IMR-90 (cell line): ENCODE measurements around the gene PNPLA2. TPM values are rescaled to one million over a fixed set of nuclear protein-coding genes. Genes with fewer than 3 reads are reported as not detected.
A peak's percentile ranks its signal among the peaks of the same experiment; 100 is the strongest.

Source experiments
- ATAC-seq: fragments of 200-7000 bp; cut with Tn5 transposase; 2 replicates; pipeline ENCODE4 v1.9.1; 2020; ENCODE audit warnings: low read depth, mild to moderate bottlenecking, moderate library complexity
- BruUV-seq: library from RNA; stranded (reverse); fragments of 400-500 nt; replicated peaks from 2 replicates; lab custom pipeline; 2021; lab: Mats Ljungman, UMichigan
- CTCF ChIA-PET: fragments of 300-600 bp; formaldehyde crosslinking; extraction: SDS; loops from one replicate; lab custom pipeline; 2021; ENCODE audit warnings: antibody characterized with exemption; lab: Yijun Ruan, JAX
- POLR2A ChIA-PET: fragments of 300-600 bp; sonication (Branson Sonifier 250); formaldehyde crosslinking; loops from one replicate; lab custom pipeline; 2022; ENCODE audit warnings: antibody characterized with exemption; ENCODE audit not compliant: unreplicated experiment; lab: Charles Lee
- DNase-seq: peaks from one replicate; pipeline ENCODE4 v3.0.0; 2013
- H2AFZ ChIP-seq: replicated peaks from 2 replicates; pipeline ENCODE3; 2013; ENCODE audit warnings: low read length, mild to moderate bottlenecking; ENCODE audit not compliant: poor library complexity
- H2AK5ac ChIP-seq: 2 replicates; pipeline ENCODE4 v1.6.1; 2013; ENCODE audit warnings: low read depth, low read length, inconsistent platforms
- H2AK9ac ChIP-seq: replicated peaks from 2 replicates; pipeline ENCODE3; 2013; ENCODE audit warnings: mild to moderate bottlenecking, low read depth, low read length, moderate library complexity; ENCODE audit not compliant: poor library complexity
- H2BK120ac ChIP-seq: 2 replicates; pipeline ENCODE4 v1.6.1; 2013; ENCODE audit warnings: low read depth, low read length, inconsistent platforms
- H2BK15ac ChIP-seq: 3 replicates; pipeline ENCODE4 v1.6.1; 2013; ENCODE audit warnings: low read depth, low read length, inconsistent platforms
- H2BK20ac ChIP-seq: 2 replicates; pipeline ENCODE4 v1.6.1; 2013; ENCODE audit warnings: low read depth, mild to moderate bottlenecking, inconsistent platforms, low read length, moderate library complexity
- H2BK5ac ChIP-seq: 2 replicates; pipeline ENCODE4 v1.6.1; 2013; ENCODE audit warnings: mild to moderate bottlenecking, low read depth, low read length, inconsistent platforms; ENCODE audit not compliant: poor library complexity, severe bottlenecking
- H3K14ac ChIP-seq: replicated peaks from 2 replicates; pipeline ENCODE4 v1.6.1; 2013; ENCODE audit warnings: low read depth, low read length, inconsistent platforms
- H3K18ac ChIP-seq: 2 replicates; pipeline ENCODE4 v1.6.1; 2013; ENCODE audit warnings: low read depth, low read length, control low read depth
- H3K23ac ChIP-seq: 2 replicates; pipeline ENCODE4 v1.6.1; 2013; ENCODE audit warnings: low read depth, low read length, inconsistent platforms
- H3K27ac ChIP-seq: 2 replicates; pipeline ENCODE4 v1.5.1; 2013; ENCODE audit warnings: mild to moderate bottlenecking, control low read depth, low read length; ENCODE audit not compliant: insufficient read depth
- H3K27me3 ChIP-seq: 2 replicates; pipeline ENCODE4 v1.6.1; 2013; ENCODE audit warnings: low read length; ENCODE audit not compliant: control insufficient read depth, insufficient read depth
- H3K36me3 ChIP-seq: 2 replicates; pipeline ENCODE4 v1.6.1; 2013; ENCODE audit warnings: low read length, mixed read lengths; ENCODE audit not compliant: control insufficient read depth, insufficient read depth
- H3K4ac ChIP-seq: 2 replicates; pipeline ENCODE4 v1.6.1; 2013; ENCODE audit warnings: low read depth, low read length, inconsistent platforms
- H3K4me1 ChIP-seq: 2 replicates; pipeline ENCODE4 v1.6.1; 2013; ENCODE audit warnings: low read length, mixed read lengths; ENCODE audit not compliant: control insufficient read depth, insufficient read depth
- H3K4me2 ChIP-seq: 2 replicates; pipeline ENCODE4 v1.6.1; 2013; ENCODE audit warnings: low read depth, mild to moderate bottlenecking, control low read depth, low read length, moderate library complexity
- H3K4me3 ChIP-seq: 2 replicates; pipeline ENCODE4 v1.5.1; 2013; ENCODE audit warnings: low read depth, mild to moderate bottlenecking, control low read depth, low read length, moderate library complexity; ENCODE audit not compliant: insufficient read depth
- H3K56ac ChIP-seq: 2 replicates; pipeline ENCODE4 v1.6.1; 2013; ENCODE audit warnings: low read length, inconsistent platforms; ENCODE audit not compliant: insufficient read depth; ENCODE audit errors: extremely low read depth
- H3K79me1 ChIP-seq, 2 experiments: 2 replicates each; pipeline ENCODE4 v1.6.1; 2013; ENCODE audit warnings: low read length in 2 of 2, inconsistent platforms in 1 of 2, low read depth in 1 of 2
- H3K9ac ChIP-seq: 2 replicates; pipeline ENCODE4 v1.6.1; 2013; ENCODE audit warnings: low read depth, low read length, control low read depth
- H3K9me1 ChIP-seq: 2 replicates; pipeline ENCODE4 v1.6.1; 2013; ENCODE audit warnings: low read length, inconsistent platforms; ENCODE audit not compliant: insufficient read depth
- H3K9me3 ChIP-seq: 2 replicates; pipeline ENCODE4 v1.6.1; 2013; ENCODE audit warnings: low read length; ENCODE audit not compliant: control insufficient read depth, insufficient read depth
- H4K20me1 ChIP-seq: 2 replicates; pipeline ENCODE4 v1.6.1; 2013; ENCODE audit warnings: low read length, inconsistent platforms; ENCODE audit not compliant: insufficient read depth
- H4K5ac ChIP-seq: 2 replicates; pipeline ENCODE4 v1.6.1; 2013; ENCODE audit warnings: mild to moderate bottlenecking, low read depth, low read length, control low read depth
- H4K8ac ChIP-seq, 2 experiments: 2 replicates each; pipeline ENCODE4 v1.6.1; 2013; ENCODE audit warnings: low read depth in 2 of 2, low read length in 2 of 2, control low read depth in 1 of 2, inconsistent platforms in 1 of 2
- H4K91ac ChIP-seq: 2 replicates; pipeline ENCODE4 v1.6.1; 2013; ENCODE audit warnings: low read depth, low read length, inconsistent platforms; ENCODE audit not compliant: insufficient read depth
- BHLHE40 ChIP-seq: fragments of 150-350 bp; IDR thresholded peaks from 2 replicates; pipeline ENCODE4 v1.6.1; 2016; ENCODE audit warnings: mild to moderate bottlenecking, low read depth, low read length
- CEBPB ChIP-seq: IDR thresholded peaks from 2 replicates; pipeline ENCODE4 v1.6.1; 2012; ENCODE audit warnings: low read depth, low read length, improper control_type of control experiment
- CHD1 ChIP-seq: IDR thresholded peaks from 2 replicates; pipeline ENCODE4 v1.6.1; 2012; ENCODE audit warnings: low read depth, low read length, improper control_type of control experiment
- CTCF ChIP-seq: conservative IDR thresholded peaks from 2 replicates; pipeline ENCODE4 v1.5.1; 2012; ENCODE audit warnings: mild to moderate bottlenecking, low read depth, low read length, improper control_type of control experiment
- ELK1 ChIP-seq: fragments of 150-350 bp; IDR thresholded peaks from 2 replicates; pipeline ENCODE4 v1.6.1; 2016; ENCODE audit warnings: low read depth, mild to moderate bottlenecking, low read length, moderate library complexity, borderline replicate concordance
- FOS ChIP-seq: fragments of 150-350 bp; IDR thresholded peaks from 2 replicates; pipeline ENCODE4 v1.6.1; 2016; ENCODE audit warnings: low read depth, low read length
- MAFK ChIP-seq: IDR thresholded peaks from 2 replicates; pipeline ENCODE4 v1.6.1; 2012; ENCODE audit warnings: low read depth, low read length, improper control_type of control experiment
- MAZ ChIP-seq: IDR thresholded peaks from 2 replicates; pipeline ENCODE4 v1.6.1; 2012; ENCODE audit warnings: low read depth, mild to moderate bottlenecking, low read length, improper control_type of control experiment, moderate library complexity, borderline replicate concordance
- MXI1 ChIP-seq: IDR thresholded peaks from 2 replicates; pipeline ENCODE4 v1.6.1; 2012; ENCODE audit warnings: low read depth, mild to moderate bottlenecking, low read length, moderate library complexity, borderline replicate concordance
- NFE2L2 ChIP-seq: fragments of 150-350 bp; IDR thresholded peaks from 2 replicates; pipeline ENCODE4 v1.6.1; 2016; ENCODE audit warnings: low read depth, mild to moderate bottlenecking, low read length
- POLR2A ChIP-seq: IDR thresholded peaks from 2 replicates; pipeline ENCODE4 v1.6.1; 2012; ENCODE audit warnings: mild to moderate bottlenecking, low read depth, low read length
- RAD21 ChIP-seq: IDR thresholded peaks from 2 replicates; pipeline ENCODE4 v1.6.1; 2012; ENCODE audit warnings: low read length, improper control_type of control experiment
- RCOR1 ChIP-seq: IDR thresholded peaks from 2 replicates; pipeline ENCODE4 v1.6.1; 2012; ENCODE audit warnings: mild to moderate bottlenecking, low read length, improper control_type of control experiment; ENCODE audit not compliant: insufficient replicate concordance
- RFX5 ChIP-seq: IDR thresholded peaks from 2 replicates; pipeline ENCODE4 v1.8.0; 2012; ENCODE audit warnings: low read depth, mild to moderate bottlenecking, low read length, moderate library complexity
- SMC3 ChIP-seq: fragments of 150-350 bp; IDR thresholded peaks from 2 replicates; pipeline ENCODE4 v1.6.1; 2016; ENCODE audit warnings: low read depth, mild to moderate bottlenecking, antibody characterized with exemption, low read length, moderate library complexity
- WGBS, 2 experiments: methylation state at CpG; one replicate each; pipeline versions ENCODE4 v1.1.5 to v1.1.7; 2013; ENCODE audit warnings: missing lambda C conversion rate in 2 of 2; ENCODE audit not compliant: insufficient read length in 1 of 2; ENCODE audit errors: extremely low coverage in 2 of 2; 5-methylcytosine and 5-hydroxymethylcytosine counted together
- dilution Hi-C: fragments of 300-500 bp; cut with HindIII; formaldehyde crosslinking; loops from one replicate; pipeline ENCODE4 v1.14.3; 2018; ENCODE audit warnings: low sequenced_read_pairs; ENCODE audit not compliant: unreplicated experiment
- in situ Hi-C: fragments of 300-500 bp; cut with MboI; formaldehyde crosslinking; loops from 3 replicates; pipeline ENCODE4 v1.14.3; 2019; ENCODE audit warnings: low sequenced_read_pairs, inconsistent platforms, mixed read lengths
- intact Hi-C: fragments of 100-400 bp; cut with micrococcal nuclease; formaldehyde crosslinking; loops from 2 replicates; pipeline ENCODE4 v1.10.0; 2022
- polyA plus RNA-seq, 3 experiments: library from polyadenylated mRNA; depleted of rRNA; stranded (reverse); fragments of >200 nt; gene quantifications; 2 replicates each; pipeline ENCODE4 v1.2.3, GENCODE V29; 2012; ENCODE audit warnings: low replicate concordance in 1 of 3
- total RNA-seq: library from RNA; depleted of rRNA; stranded (reverse); fragments of >200 nt; gene quantifications from 2 replicates; pipeline ENCODE4 v1.2.3, GENCODE V29; 2012
- TF ChIP-seq, protein P1 (sequence below): fragments of 150-350 bp; IDR thresholded peaks from 2 replicates; pipeline ENCODE4 v1.6.1; 2017; ENCODE audit warnings: mild to moderate bottlenecking, antibody characterized with exemption, low read length, low read depth

Gene PNPLA2
- total and polyA plus RNA-seq, 2 of the 4 experiments (the other 2 are of a cell fraction) = 7.0 to 94.3 TPM

DNA sequence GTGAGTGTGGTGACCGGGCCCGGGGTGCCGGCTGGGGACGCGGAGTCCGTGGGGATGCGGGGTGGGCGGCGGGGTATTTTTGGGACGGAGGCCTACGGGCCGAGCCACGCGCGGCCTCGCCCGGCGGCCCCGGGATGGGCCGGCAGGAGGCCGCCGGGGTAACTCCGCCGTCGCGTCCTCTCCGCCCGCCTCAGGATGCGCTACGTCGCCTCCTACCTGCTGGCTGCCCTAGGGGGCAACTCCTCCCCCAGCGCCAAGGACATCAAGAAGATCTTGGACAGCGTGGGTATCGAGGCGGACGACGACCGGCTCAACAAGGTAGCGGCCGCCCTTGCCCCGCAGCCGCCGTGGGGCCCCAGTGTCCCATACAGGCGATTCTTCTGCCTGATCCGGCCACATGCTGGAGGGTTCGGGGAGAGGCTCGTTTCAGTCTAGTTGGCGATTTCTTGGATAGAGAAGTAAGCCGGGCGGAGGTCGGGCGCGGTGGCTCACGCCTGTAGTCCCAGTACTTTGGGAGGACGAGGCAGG is 8.6 kb upstream of the PNPLA2 start:
- Histone ChIP-seq H3K4me3 (peak overlapping the region; percentile 86), H3K4me1 (peaks cover 6% of the 10 kb centered on the region), H4K20me1 (peaks cover 38% of the 10 kb centered on the region), H3K4me2 (peak overlapping the region; percentile 90), H2BK15ac (no peak overlapping the region), H2BK5ac (peak overlapping the region; percentile 67), H3K4ac (peak overlapping the region; percentile 84), H4K8ac (peak overlapping the region; percentile 54 to 55; a peak in 2 of 4 replicates), H2BK120ac (no peak overlapping the region), H3K18ac (no peak overlapping the region), H3K9me1 (no peaks in the 10 kb centered on the region), H3K27me3 (no peaks in the 10 kb centered on the region), H4K5ac (no peak overlapping the region), H3K9ac (peak overlapping the region; percentile 85), H3K14ac (peak overlapping the region; percentile 68), H3K56ac (peak overlapping the region; percentile 60), H3K36me3 (peaks cover 30% of the 10 kb centered on the region), H3K27ac (peak overlapping the region; percentile 74), H2AK9ac (peak overlapping the region; percentile 97), H3K23ac (peak overlapping the region; percentile 52), H2AFZ (peak overlapping the region; percentile 64), H2BK20ac (no peak overlapping the region), H3K9me3 (no peaks in the 10 kb centered on the region), H3K79me1 (peaks cover 27 to 57% of the 10 kb centered on the region in 2 experiments), H2AK5ac (peak overlapping the region; percentile 97), H4K91ac (peak overlapping the region; percentile 54)
- CTCF ChIA-PET = no interaction called here
- POLR2A ChIA-PET = interaction anchor here (1.1 kb wide), 1 partner anchor 9 kb away, joined by 5 read pairs; the partner anchor contains the start of gene PNPLA2
- 0% methylated on average over 35 of the region's 55 CpGs; no CpG with 5 or more reads in 1 of the 2 experiments for WGBS, 2 experiments
- DNase-seq (no peak), ATAC-seq (peak; percentile 0)
- TF ChIP-seq, protein P1, sequence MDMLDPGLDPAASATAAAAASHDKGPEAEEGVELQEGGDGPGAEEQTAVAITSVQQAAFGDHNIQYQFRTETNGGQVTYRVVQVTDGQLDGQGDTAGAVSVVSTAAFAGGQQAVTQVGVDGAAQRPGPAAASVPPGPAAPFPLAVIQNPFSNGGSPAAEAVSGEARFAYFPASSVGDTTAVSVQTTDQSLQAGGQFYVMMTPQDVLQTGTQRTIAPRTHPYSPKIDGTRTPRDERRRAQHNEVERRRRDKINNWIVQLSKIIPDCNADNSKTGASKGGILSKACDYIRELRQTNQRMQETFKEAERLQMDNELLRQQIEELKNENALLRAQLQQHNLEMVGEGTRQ = no peak
- TF ChIP-seq RCOR1 = no peak
- TF ChIP-seq FOS = no peak
- no peak for TF ChIP-seq MAFK
- TF ChIP-seq BHLHE40 = no peak
- TF ChIP-seq MXI1 = no peak
- TF ChIP-seq ELK1 = no peak
- TF ChIP-seq SMC3 = no peak
- no peak; the same call in 1 of the 2 replicates for TF ChIP-seq CHD1
- no peak for TF ChIP-seq RAD21
- no peak for TF ChIP-seq POLR2A
- TF ChIP-seq MAZ = no peak
- TF ChIP-seq RFX5 = no peak
- TF ChIP-seq CEBPB = no peak
- no peak for TF ChIP-seq NFE2L2
- TF ChIP-seq CTCF = no peak
- dilution Hi-C loops (no loop called here), in situ Hi-C loops (no loop called here), intact Hi-C loops (no loop called here)
- BruUV-seq = TSS peak; percentile 89
